Measurements from ENCODE around the gene LAIR2. TPM values are rescaled to one million over a fixed set of nuclear protein-coding genes. Genes with fewer than 3 reads are reported as not detected.

The LAIR2 gene
- polyA plus RNA-seq, 2 of the 4 experiments (the other 2 are of a cell fraction): not detected

GRCh38 chr19:54461613-54462012 is 41.0 kb upstream of the LAIR2 start (continued):
- TF ChIP-seq ATOH8 (CRISPR knock-in tag; IDR thresholded peaks at IDR 0.05; ENCODE audit: low read depth) (no peak), TFCP2L1 (CRISPR knock-in tag; IDR thresholded peaks at IDR 0.05) (no peak), JUN (IDR thresholded peaks at IDR 0.05) (no peak; a peak in 1 of 5 replicates)

- Histone ChIP-seq H3K4me2 (peak overlapping the region; percentile 98), H3K9me3 (no peaks in the 10 kb centered on the region), H3K4me1 (peaks cover 27% of the 10 kb centered on the region), H3K27ac (peak overlapping the region; percentile 93 to 95), H3K4me3 (peak overlapping the region; percentile 67)
- 70% methylated on average over 11 of the region's 15 CpGs for WGBS (ENCODE audit: missing lambda C conversion rate)
- 0 out of 2 replicates have a peak, but pooled peaks have one; percentile 21 for TF ChIP-seq POLR2AphosphoS2 (conservative IDR thresholded peaks at IDR 0.05; ENCODE audit: low read length)
- no peak for TF ChIP-seq CBX2 (IDR thresholded peaks at IDR 0.05; ENCODE audit: borderline replicate concordance, low read depth)
- TF ChIP-seq RARB (CRISPR knock-in tag; IDR thresholded peaks at IDR 0.05): 0 out of 2 replicates have a peak, but pooled peaks have one; percentile 24
- TF ChIP-seq POLR2A (IDR thresholded peaks at IDR 0.05; ENCODE audit: low read length): peak; percentile 18; the same call in 1 of the 2 replicates
- 0 out of 6 replicates have a peak, but pooled peaks of 1 of the 2 experiments have one; percentile 0 for ATAC-seq
- ChIA-PET CTCF (interaction anchor here (1.0 to 2.7 kb wide), 8 partner anchors 8 to 42 kb away, joined by 3 to 19 read pairs (median 4); partner anchors contain the start of gene LENG8), POLR2A (interaction anchor here (0.6 to 7.1 kb wide), 7 partner anchors 8 to 920 kb away, joined by 4 to 130 read pairs (median 7); partner anchors contain the start of genes CDC42EP5 and LENG8)
- no peak for DNase-seq (ENCODE audit: low read depth in 1 of 2, low spot score in 1 of 2)
- no peak for FAIRE-seq
Measured at GRCh38 chr19:54462047-54462654, 40.5 kb upstream of the LAIR2 start.

DNA sequence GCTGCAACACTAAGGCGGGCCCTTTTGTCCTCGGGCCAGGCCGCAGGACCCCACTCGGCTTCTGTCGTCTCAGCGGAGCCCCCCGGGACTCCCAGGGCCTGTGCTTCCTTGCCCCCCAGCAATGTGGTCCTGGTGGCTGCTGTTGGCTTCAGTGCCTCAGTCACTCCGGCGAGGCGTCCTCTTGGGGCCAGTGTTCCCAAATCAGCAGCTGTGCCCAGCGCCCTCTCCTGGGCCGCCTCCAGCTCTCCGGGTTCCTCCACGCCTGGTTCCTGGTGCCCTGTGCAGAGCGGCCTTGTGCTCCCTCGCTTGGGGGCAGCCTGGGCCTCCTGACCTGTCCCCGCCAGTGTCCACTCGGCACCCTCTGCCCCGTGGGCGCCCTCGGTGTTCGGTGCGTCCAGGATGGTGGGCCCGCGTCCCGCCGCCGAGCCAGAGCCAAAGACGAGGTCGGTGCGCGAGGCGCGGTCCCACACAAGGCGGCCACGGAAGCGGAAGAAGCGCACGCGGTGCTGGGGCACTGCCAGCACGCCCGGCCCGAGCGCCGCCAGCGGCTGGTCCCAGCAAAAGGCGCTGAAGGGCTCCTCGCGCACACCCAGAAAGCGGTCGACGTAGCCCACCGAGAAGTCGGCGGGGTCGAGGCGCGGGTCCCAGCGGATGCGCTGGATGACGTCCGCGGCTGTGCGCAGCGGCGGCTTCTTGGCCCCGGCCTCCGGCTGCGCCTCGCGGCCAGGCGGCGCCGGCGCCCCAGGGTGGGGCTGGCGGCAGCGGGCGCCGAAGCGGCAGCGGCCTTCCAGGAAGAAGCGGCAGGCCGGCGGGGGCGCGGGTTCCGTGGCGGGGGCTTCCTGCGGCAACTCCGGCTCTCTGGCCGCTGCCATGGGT is 39.7 kb upstream of the LAIR2 start:
- DNase-seq (ENCODE audit: low read depth in 1 of 2, low spot score in 1 of 2) (peak in 1 of 2 experiments; percentile 84), ATAC-seq (peak; percentile 28 to 46), FAIRE-seq (no peak)
- Histone ChIP-seq H3K4me3 (peak overlapping the region; percentile 67), H3K27ac (peak overlapping the region; percentile 93 to 95), H3K9me3 (no peaks in the 10 kb centered on the region), H3K4me1 (peaks cover 32% of the 10 kb centered on the region), H3K4me2 (peak overlapping the region; percentile 98)
- ChIA-PET CTCF (interaction anchor here (0.8 to 2.7 kb wide), 12 partner anchors 9 to 43 kb away, joined by 3 to 19 read pairs (median 4); partner anchors contain the start of gene LENG8), POLR2A (interaction anchor here (0.5 to 7.1 kb wide), 12 partner anchors 9 to 1191 kb away, joined by 3 to 130 read pairs (median 4); partner anchors contain the start of genes CDC42EP5, LENG8, MBOAT7 and U2AF2)
- WGBS (ENCODE audit: missing lambda C conversion rate): 10% methylated on average over 32 of the region's 91 CpGs
- TF ChIP-seq NPAS2 (CRISPR knock-in tag; IDR thresholded peaks at IDR 0.05; ENCODE audit: borderline replicate concordance): no peak; the same call in 1 of the 2 replicates
- no peak; a peak in 1 of 5 replicates for TF ChIP-seq JUN (IDR thresholded peaks at IDR 0.05)
- TF ChIP-seq ZSCAN20 (CRISPR knock-in tag; IDR thresholded peaks at IDR 0.05): no peak
- TF ChIP-seq POLR2AphosphoS2 (conservative IDR thresholded peaks at IDR 0.05; ENCODE audit: low read length): peak; percentile 98
- no peak for TF ChIP-seq JUNB (IDR thresholded peaks at IDR 0.05)
- no peak; the same call in 1 of the 2 replicates for TF ChIP-seq HOXB5 (CRISPR knock-in tag; IDR thresholded peaks at IDR 0.05)
- peak; percentile 65 for TF ChIP-seq RNF2 (IDR thresholded peaks at IDR 0.05; ENCODE audit: borderline replicate concordance, low read depth)
- peak; percentile 98 for TF ChIP-seq TFCP2L1 (CRISPR knock-in tag; IDR thresholded peaks at IDR 0.05)
- TF ChIP-seq, protein P1, sequence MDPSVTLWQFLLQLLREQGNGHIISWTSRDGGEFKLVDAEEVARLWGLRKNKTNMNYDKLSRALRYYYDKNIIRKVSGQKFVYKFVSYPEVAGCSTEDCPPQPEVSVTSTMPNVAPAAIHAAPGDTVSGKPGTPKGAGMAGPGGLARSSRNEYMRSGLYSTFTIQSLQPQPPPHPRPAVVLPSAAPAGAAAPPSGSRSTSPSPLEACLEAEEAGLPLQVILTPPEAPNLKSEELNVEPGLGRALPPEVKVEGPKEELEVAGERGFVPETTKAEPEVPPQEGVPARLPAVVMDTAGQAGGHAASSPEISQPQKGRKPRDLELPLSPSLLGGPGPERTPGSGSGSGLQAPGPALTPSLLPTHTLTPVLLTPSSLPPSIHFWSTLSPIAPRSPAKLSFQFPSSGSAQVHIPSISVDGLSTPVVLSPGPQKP (IDR thresholded peaks at IDR 0.05; ENCODE audit: low read depth, low read length): no peak
- TF ChIP-seq RAD21 (conservative IDR thresholded peaks at IDR 0.05 in 1 of 2, IDR thresholded peaks at IDR 0.05 in 1 of 2): peak in 1 of 2 experiments; percentile 15; a peak in 1 of 5 replicates
- no peak for TF ChIP-seq CHD4 (IDR thresholded peaks at IDR 0.05; ENCODE audit: borderline replicate concordance)
- TF ChIP-seq ESRRA (IDR thresholded peaks at IDR 0.05; ENCODE audit: borderline replicate concordance, low read length): no peak
- TF ChIP-seq PHF8 (IDR thresholded peaks at IDR 0.05; ENCODE audit: borderline replicate concordance, low read depth): no peak
- peak; percentile 83 for TF ChIP-seq E2F6 (IDR thresholded peaks at IDR 0.05; ENCODE audit: borderline replicate concordance, low read depth)
- TF ChIP-seq, protein P2, sequence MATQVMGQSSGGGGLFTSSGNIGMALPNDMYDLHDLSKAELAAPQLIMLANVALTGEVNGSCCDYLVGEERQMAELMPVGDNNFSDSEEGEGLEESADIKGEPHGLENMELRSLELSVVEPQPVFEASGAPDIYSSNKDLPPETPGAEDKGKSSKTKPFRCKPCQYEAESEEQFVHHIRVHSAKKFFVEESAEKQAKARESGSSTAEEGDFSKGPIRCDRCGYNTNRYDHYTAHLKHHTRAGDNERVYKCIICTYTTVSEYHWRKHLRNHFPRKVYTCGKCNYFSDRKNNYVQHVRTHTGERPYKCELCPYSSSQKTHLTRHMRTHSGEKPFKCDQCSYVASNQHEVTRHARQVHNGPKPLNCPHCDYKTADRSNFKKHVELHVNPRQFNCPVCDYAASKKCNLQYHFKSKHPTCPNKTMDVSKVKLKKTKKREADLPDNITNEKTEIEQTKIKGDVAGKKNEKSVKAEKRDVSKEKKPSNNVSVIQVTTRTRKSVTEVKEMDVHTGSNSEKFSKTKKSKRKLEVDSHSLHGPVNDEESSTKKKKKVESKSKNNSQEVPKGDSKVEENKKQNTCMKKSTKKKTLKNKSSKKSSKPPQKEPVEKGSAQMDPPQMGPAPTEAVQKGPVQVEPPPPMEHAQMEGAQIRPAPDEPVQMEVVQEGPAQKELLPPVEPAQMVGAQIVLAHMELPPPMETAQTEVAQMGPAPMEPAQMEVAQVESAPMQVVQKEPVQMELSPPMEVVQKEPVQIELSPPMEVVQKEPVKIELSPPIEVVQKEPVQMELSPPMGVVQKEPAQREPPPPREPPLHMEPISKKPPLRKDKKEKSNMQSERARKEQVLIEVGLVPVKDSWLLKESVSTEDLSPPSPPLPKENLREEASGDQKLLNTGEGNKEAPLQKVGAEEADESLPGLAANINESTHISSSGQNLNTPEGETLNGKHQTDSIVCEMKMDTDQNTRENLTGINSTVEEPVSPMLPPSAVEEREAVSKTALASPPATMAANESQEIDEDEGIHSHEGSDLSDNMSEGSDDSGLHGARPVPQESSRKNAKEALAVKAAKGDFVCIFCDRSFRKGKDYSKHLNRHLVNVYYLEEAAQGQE (IDR thresholded peaks at IDR 0.05): no peak
- no peak for TF ChIP-seq CBX2 (IDR thresholded peaks at IDR 0.05; ENCODE audit: borderline replicate concordance, low read depth)
- peak; percentile 60 for TF ChIP-seq RARB (CRISPR knock-in tag; IDR thresholded peaks at IDR 0.05)
- TF ChIP-seq FOSL2 (IDR thresholded peaks at IDR 0.05): no peak
- TF ChIP-seq FOSL2 (CRISPR knock-in tag; IDR thresholded peaks at IDR 0.05): peak; percentile 13; the same call in 1 of the 2 replicates
- TF ChIP-seq MAFK (IDR thresholded peaks at IDR 0.05; ENCODE audit: partially characterized antibody): no peak
- TF ChIP-seq EHF (CRISPR knock-in tag; IDR thresholded peaks at IDR 0.05): peak; percentile 57
- TF ChIP-seq ZNF302 (CRISPR knock-in tag; IDR thresholded peaks at IDR 0.05): no peak
- TF ChIP-seq ZC3H11A (IDR thresholded peaks at IDR 0.05): no peak
